HCT116 (cell line): ENCODE measurements around the gene TOX2. TPM values are rescaled to one million over a fixed set of nuclear protein-coding genes. Genes with fewer than 3 reads are reported as not detected.

Source experiments
- ATAC-seq: fragments of 200-7000 bp; cut with Tn5 transposase; 2 replicates; pipeline ENCODE4 v1.9.1; 2020; ENCODE audit warnings: mild to moderate bottlenecking, moderate library complexity
- BruUV-seq: library from RNA; stranded (reverse); fragments of 400-500 nt; replicated peaks from 2 replicates; lab custom pipeline; 2021; lab: Mats Ljungman, UMichigan
- CTCF ChIA-PET: fragments of 300-600 bp; sonication (Branson Sonifier 250); formaldehyde crosslinking; loops from one replicate; lab custom pipeline; 2021; ENCODE audit warnings: antibody characterized with exemption; lab: Charles Lee
- POLR2A ChIA-PET: fragments of 300-600, 350-600 bp; sonication (Branson Sonifier 250); formaldehyde crosslinking; loops from one replicate; lab custom pipeline; 2021; ENCODE audit warnings: antibody characterized with exemption; lab: Charles Lee
- RAD21 ChIA-PET, 2 experiments: fragments of 300-600 bp; sonication (Branson Sonifier 250); formaldehyde crosslinking; loops; one replicate each; lab custom pipeline; 2023; ENCODE audit warnings: low total read pairs in 2 of 2; ENCODE audit not compliant: uncharacterized antibody in 2 of 2, unreplicated experiment in 2 of 2, low non-redundant PET in 1 of 2; lab: Charles Lee
- DNase-seq: peaks from one replicate; pipeline ENCODE4 v3.0.0-alpha.2; 2010; ENCODE audit warnings: low read depth, low spot score
- H2AFZ ChIP-seq: fragments of 200-600 bp; shearing (Covaris generic), sonication (generic); 2 replicates; pipeline ENCODE4 v1.6.1; 2017; ENCODE audit warnings: low read depth, mixed run types, mixed read lengths, antibody characterized with exemption, low read length; ENCODE audit not compliant: poor library complexity, severe bottlenecking
- H3K27ac ChIP-seq: 2 replicates; pipeline ENCODE4 v1.5.1; 2012; ENCODE audit warnings: low read depth, low read length
- H3K27me3 ChIP-seq: fragments of 200-600 bp; sonication (generic); 2 replicates; pipeline ENCODE4 v1.6.1; 2016; ENCODE audit warnings: mixed run types, low read length, mixed read lengths; ENCODE audit not compliant: insufficient read depth
- H3K36me3 ChIP-seq, 2 experiments: fragments of 200-500 bp in 1 of 2; fragments of 200-600 bp in 1 of 2; sonication (Bioruptor generic) in 1 of 2; sonication (generic) in 1 of 2; 2 replicates each; pipeline versions ENCODE4 v1.5.1 to v1.6.1; 2014 to 2016; ENCODE audit warnings: low read length in 2 of 2, inconsistent platforms in 1 of 2, mixed read lengths in 1 of 2, mixed run types in 1 of 2; ENCODE audit not compliant: insufficient read depth in 2 of 2, control insufficient read depth in 1 of 2
- H3K4me1 ChIP-seq, 2 experiments: fragments of 200-600 bp in 1 of 2; sonication (generic) in 1 of 2; 2 replicates each; pipeline versions ENCODE4 v1.5.1 to v1.6.1; 2012 to 2017; ENCODE audit warnings: low read length in 2 of 2, inconsistent platforms in 1 of 2, mild to moderate bottlenecking in 1 of 2, mixed read lengths in 1 of 2, mixed run types in 1 of 2, moderate library complexity in 1 of 2; ENCODE audit not compliant: insufficient read depth in 2 of 2, control insufficient read depth in 1 of 2
- H3K4me2 ChIP-seq: fragments of 200-600 bp; sonication (generic); 2 replicates; pipeline ENCODE4 v1.6.1; 2017; ENCODE audit warnings: mixed run types, low read length, mixed read lengths
- H3K4me3 ChIP-seq, 2 experiments: fragments of 200-600 bp in 1 of 2; sonication (generic) in 1 of 2; replicated peaks in 1 of 2; 2 replicates each; pipeline ENCODE4 v1.5.1; 2011 to 2016; ENCODE audit warnings: low read length in 2 of 2, control low read depth in 1 of 2, low read depth in 1 of 2, mild to moderate bottlenecking in 1 of 2, mixed read lengths in 1 of 2, mixed run types in 1 of 2
- H3K79me2 ChIP-seq: fragments of 200-600 bp; sonication (generic); 2 replicates; pipeline ENCODE4 v1.6.1; 2017; ENCODE audit warnings: mild to moderate bottlenecking, mixed run types, low read length, moderate library complexity, mixed read lengths; ENCODE audit not compliant: insufficient read depth
- H3K9ac ChIP-seq: fragments of 200-600 bp; sonication (generic); 2 replicates; pipeline ENCODE4 v1.6.1; 2016; ENCODE audit warnings: low read length, mixed read lengths
- H3K9me2 ChIP-seq: fragments of 200-600 bp; sonication (generic), shearing (Covaris generic); 2 replicates; pipeline ENCODE4 v1.6.1; 2017; ENCODE audit warnings: mixed run types, mild to moderate bottlenecking, moderate library complexity; ENCODE audit not compliant: insufficient read depth
- H3K9me3 ChIP-seq, 2 experiments: fragments of 200-500 bp in 1 of 2; fragments of 200-600 bp in 1 of 2; sonication (Bioruptor generic) in 1 of 2; sonication (generic) in 1 of 2; 2 replicates each; pipeline ENCODE4 v1.6.1; 2014 to 2017; ENCODE audit warnings: low read length in 2 of 2, mixed read lengths in 2 of 2, inconsistent platforms in 1 of 2, low read depth in 1 of 2, mild to moderate bottlenecking in 1 of 2, mixed run types in 1 of 2, moderate library complexity in 1 of 2; ENCODE audit not compliant: control insufficient read depth in 1 of 2, insufficient read depth in 1 of 2
- H4K20me1 ChIP-seq: fragments of 200-600 bp; sonication (generic), shearing (Covaris generic); 2 replicates; pipeline ENCODE4 v1.6.1; 2017; ENCODE audit warnings: mixed run types, mild to moderate bottlenecking, moderate library complexity; ENCODE audit not compliant: insufficient read depth
- CBX3 ChIP-seq: IDR thresholded peaks from 2 replicates; pipeline ENCODE4 v1.6.1; 2012; ENCODE audit warnings: low read depth
- CEBPB ChIP-seq: IDR thresholded peaks from 2 replicates; pipeline ENCODE4 v1.6.1; 2012; ENCODE audit warnings: low read depth
- CTCF ChIP-seq, 3 experiments: fragments of 200-600 bp in 1 of 3; sonication (generic) in 1 of 3; IDR thresholded peaks in 2 of 3; conservative IDR thresholded peaks in 1 of 3; 2 replicates each; pipeline ENCODE4 v1.5.1; 2012 to 2017; ENCODE audit warnings: low read depth in 2 of 3, low read length in 2 of 3, antibody characterized with exemption in 1 of 3, borderline replicate concordance in 1 of 3, control low read depth in 1 of 3, mild to moderate bottlenecking in 1 of 3, mixed read lengths in 1 of 3, mixed run types in 1 of 3, moderate library complexity in 1 of 3; ENCODE audit not compliant: insufficient read depth in 1 of 3
- EGR1 ChIP-seq: IDR thresholded peaks from 2 replicates; pipeline ENCODE4 v1.6.1; 2012; ENCODE audit warnings: low read depth
- POLR2A ChIP-seq: IDR thresholded peaks from 2 replicates; pipeline ENCODE4 v1.7.0; 2011; ENCODE audit warnings: borderline replicate concordance; ENCODE audit not compliant: insufficient read depth, insufficient read length; ENCODE audit errors: extremely low read depth
- SP1 ChIP-seq: IDR thresholded peaks from 2 replicates; pipeline ENCODE4 v1.6.1; 2012; ENCODE audit warnings: low read depth
- SRF ChIP-seq: IDR thresholded peaks from 2 replicates; pipeline ENCODE4 v1.6.1; 2012; ENCODE audit warnings: low read depth
- TCF7L2 ChIP-seq: IDR thresholded peaks from 2 replicates; pipeline ENCODE4 v1.7.0; 2011; ENCODE audit warnings: borderline replicate concordance, inconsistent platforms; ENCODE audit not compliant: insufficient read depth, insufficient read length; ENCODE audit errors: extremely low read depth
- ZFX ChIP-seq: fragments of 450-650 bp; IDR thresholded peaks from 2 replicates; pipeline ENCODE4 v1.6.1; 2017
- intact Hi-C: fragments of 100-400 bp; cut with micrococcal nuclease; formaldehyde crosslinking; loops from 2 replicates; pipeline ENCODE4 v1.10.0; 2022
- total RNA-seq: library from RNA; stranded (reverse); gene quantifications from one replicate; pipeline ENCODE4 v1.2.1, GENCODE V29; 2021; ENCODE audit not compliant: unreplicated experiment
- TF ChIP-seq, protein P1 (sequence below): IDR thresholded peaks from 2 replicates; pipeline ENCODE4 v1.6.1; 2012
- TF ChIP-seq, protein P2 (sequence below): IDR thresholded peaks from 2 replicates; pipeline ENCODE4 v1.6.1; 2012

The TOX2 gene
- total RNA-seq, 1 experiment from 2014 or later: 39.6 TPM

DNA sequence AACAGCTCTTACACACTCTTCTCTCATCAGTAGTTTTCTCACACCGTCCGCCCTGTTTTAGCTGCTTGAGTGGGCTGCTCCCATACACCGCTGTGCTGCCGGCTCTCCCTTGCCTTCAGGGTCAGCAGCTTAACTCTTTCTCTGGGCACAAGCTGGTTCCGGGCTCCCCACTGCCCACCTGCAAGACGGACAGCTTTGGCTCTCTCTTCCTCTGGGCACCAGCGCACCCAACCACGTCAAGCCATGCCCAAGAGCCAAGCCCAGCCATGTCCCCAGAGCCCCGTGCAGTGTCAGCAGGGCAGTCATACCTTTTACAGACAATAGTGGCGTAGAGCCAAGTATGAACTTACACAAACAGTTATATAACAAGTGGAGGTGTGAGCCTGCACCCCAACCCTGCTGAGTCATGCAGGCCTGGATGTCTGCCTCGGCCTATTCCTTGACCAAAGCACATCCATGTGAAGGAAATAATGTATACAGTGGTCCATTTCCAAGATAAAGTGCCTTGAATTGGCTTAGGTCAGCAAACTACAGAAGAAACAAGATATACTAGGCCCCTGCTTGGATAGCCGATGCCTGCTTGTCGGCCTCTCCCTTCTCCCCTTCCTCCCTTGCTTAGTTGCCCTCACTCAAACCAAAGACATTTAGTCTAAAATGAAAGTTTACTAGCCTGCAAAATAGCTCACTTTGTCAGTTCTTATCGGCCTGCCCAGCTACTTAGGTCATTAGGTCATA, 183.0 kb downstream of the TOX2 start:
- no peaks in the 10 kb centered on the region for H3K79me2 ChIP-seq
- peaks cover 0 to 12% of the 10 kb centered on the region in 2 experiments; a peak in 1 of 4 replicates for H3K4me1 ChIP-seq
- no peak overlapping the region for H2AFZ ChIP-seq
- RAD21 ChIA-PET: no interaction called here
- H3K27ac ChIP-seq: no peak overlapping the region
- TF ChIP-seq ZFX (0 out of 2 replicates have a peak, but pooled peaks have one; percentile 10), CEBPB (no peak)
- BruUV-seq: no TSS peak
- ATAC-seq (no peak), DNase-seq (no peak)
- CTCF ChIA-PET: interaction anchor here (1.5 kb wide), 1 partner anchor 12 kb away, joined by 4 read pairs; no protein-coding TSS in a partner anchor
- POLR2A ChIA-PET: no interaction called here
- H4K20me1 ChIP-seq: no peaks in the 10 kb centered on the region
- no peaks in the 10 kb centered on the region for H3K36me3 ChIP-seq
- intact Hi-C loops: no loop called here
- no peaks in the 10 kb centered on the region for H3K27me3 ChIP-seq
- H3K4me3 ChIP-seq: no peak overlapping the region
- no peaks in the 10 kb centered on the region for H3K9me3 ChIP-seq
- no peak overlapping the region for H3K4me2 ChIP-seq
- no peak overlapping the region for H3K9ac ChIP-seq
- no peaks in the 10 kb centered on the region for H3K9me2 ChIP-seq

- Histone ChIP-seq H3K4me1 (peaks cover 0 to 7% of the 10 kb centered on the region in 2 experiments; a peak in 1 of 4 replicates), H3K4me3 (no peak overlapping the region), H3K9me2 (no peaks in the 10 kb centered on the region), H3K27ac (no peak overlapping the region), H3K4me2 (no peak overlapping the region), H4K20me1 (no peaks in the 10 kb centered on the region), H3K9ac (no peak overlapping the region), H3K9me3 (no peaks in the 10 kb centered on the region), H3K36me3 (no peaks in the 10 kb centered on the region), H3K27me3 (no peaks in the 10 kb centered on the region), H2AFZ (no peak overlapping the region), H3K79me2 (no peaks in the 10 kb centered on the region)
- intact Hi-C loops: no loop called here
- ChIA-PET RAD21 (no interaction called here), POLR2A (no interaction called here), CTCF (interaction anchor here (1.5 kb wide), 1 partner anchor 12 kb away, joined by 4 read pairs; no protein-coding TSS in a partner anchor)
- no peak for TF ChIP-seq SRF
- TF ChIP-seq, protein P1, sequence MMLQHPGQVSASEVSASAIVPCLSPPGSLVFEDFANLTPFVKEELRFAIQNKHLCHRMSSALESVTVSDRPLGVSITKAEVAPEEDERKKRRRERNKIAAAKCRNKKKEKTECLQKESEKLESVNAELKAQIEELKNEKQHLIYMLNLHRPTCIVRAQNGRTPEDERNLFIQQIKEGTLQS: no peak
- no peak for TF ChIP-seq SP1
- TF ChIP-seq, protein P2, sequence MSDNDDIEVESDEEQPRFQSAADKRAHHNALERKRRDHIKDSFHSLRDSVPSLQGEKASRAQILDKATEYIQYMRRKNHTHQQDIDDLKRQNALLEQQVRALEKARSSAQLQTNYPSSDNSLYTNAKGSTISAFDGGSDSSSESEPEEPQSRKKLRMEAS: no peak
- no peak for TF ChIP-seq EGR1
- TF ChIP-seq TCF7L2: no peak
- no peak for TF ChIP-seq CEBPB
- TF ChIP-seq POLR2A: no peak
- no peak for TF ChIP-seq CTCF (IDR thresholded peaks at IDR 0.05 in 2 of 3, conservative IDR thresholded peaks at IDR 0.05 in 1 of 3; ENCODE audit: borderline replicate concordance in 1 of 3, insufficient read depth in 1 of 3, low read depth in 2 of 3, low read length in 2 of 3)
- no peak for TF ChIP-seq CBX3
- no peak for ATAC-seq
- BruUV-seq: no TSS peak
- DNase-seq: no peak
These were observed 183.6 kb downstream of the TOX2 start for GRCh38 chr20:44098256-44098630.
